Effector memory CD4-positive, alpha-beta T cell (primary cell): ENCODE measurements around the gene ALS2CL.
A peak's percentile ranks its signal among the peaks of the same experiment; 100 is the strongest.

ENCODE experiments used
- DNase-seq, 3 donors: peaks; one replicate each; pipeline ENCODE4 v3.0.0-alpha.2; 2020
- H3K27ac ChIP-seq: 2 replicates; pipeline ENCODE4 v1.7.0; 2013; ENCODE audit warnings: mild to moderate bottlenecking, low read length, moderate library complexity; ENCODE audit not compliant: insufficient read depth, poor library complexity, severe bottlenecking
- H3K27me3 ChIP-seq: replicated peaks from 2 replicates; pipeline ENCODE4 v1.7.0; 2013; ENCODE audit warnings: mild to moderate bottlenecking, low read length; ENCODE audit not compliant: insufficient read depth, control insufficient read depth, poor library complexity, severe bottlenecking
- H3K36me3 ChIP-seq: 2 replicates; pipeline ENCODE4 v1.7.0; 2013; ENCODE audit warnings: mild to moderate bottlenecking, low read length, moderate library complexity; ENCODE audit not compliant: control insufficient read depth, insufficient read depth
- H3K4me1 ChIP-seq: 2 replicates; pipeline ENCODE4 v1.7.0; 2013; ENCODE audit warnings: low read length, mild to moderate bottlenecking; ENCODE audit not compliant: control insufficient read depth, insufficient read depth, poor library complexity, severe bottlenecking
- H3K4me3 ChIP-seq: 2 replicates; pipeline ENCODE4 v1.7.0; 2013; ENCODE audit warnings: low read length, low read depth, mild to moderate bottlenecking; ENCODE audit not compliant: insufficient read depth, poor library complexity, severe bottlenecking
- H3K9me3 ChIP-seq: 2 replicates; pipeline ENCODE4 v1.7.0; 2013; ENCODE audit warnings: mild to moderate bottlenecking, low read length, moderate library complexity; ENCODE audit not compliant: control insufficient read depth

Gene ALS2CL

DNA sequence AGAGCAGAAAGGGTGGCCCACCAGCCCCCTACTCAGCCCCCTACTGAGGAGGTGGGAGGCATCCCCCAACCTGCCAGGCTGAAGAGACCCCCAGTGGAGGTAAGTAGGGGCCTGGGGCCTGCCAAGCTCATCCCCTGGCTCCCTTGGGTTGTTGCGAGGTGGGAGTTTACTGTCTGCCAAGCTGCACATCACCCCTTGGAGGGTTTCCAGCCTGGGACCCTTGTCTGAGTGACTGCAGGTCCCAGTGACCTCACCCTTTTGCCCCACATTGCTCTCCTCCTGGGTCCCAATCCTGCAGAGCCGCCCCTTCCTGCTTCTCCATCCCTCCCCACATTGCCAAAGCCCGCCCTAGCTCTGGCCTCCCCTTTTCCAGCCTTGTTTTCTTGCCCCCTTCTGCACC is 1.0 kb upstream of the ALS2CL start:
- DNase-seq = no peak
- Histone ChIP-seq H3K36me3 (no peaks in the 10 kb centered on the region), H3K4me3 (no peak overlapping the region), H3K27ac (peak overlapping the region; percentile 54), H3K9me3 (no peaks in the 10 kb centered on the region), H3K27me3 (no peaks in the 10 kb centered on the region), H3K4me1 (peaks cover 57% of the 10 kb centered on the region)

DNA sequence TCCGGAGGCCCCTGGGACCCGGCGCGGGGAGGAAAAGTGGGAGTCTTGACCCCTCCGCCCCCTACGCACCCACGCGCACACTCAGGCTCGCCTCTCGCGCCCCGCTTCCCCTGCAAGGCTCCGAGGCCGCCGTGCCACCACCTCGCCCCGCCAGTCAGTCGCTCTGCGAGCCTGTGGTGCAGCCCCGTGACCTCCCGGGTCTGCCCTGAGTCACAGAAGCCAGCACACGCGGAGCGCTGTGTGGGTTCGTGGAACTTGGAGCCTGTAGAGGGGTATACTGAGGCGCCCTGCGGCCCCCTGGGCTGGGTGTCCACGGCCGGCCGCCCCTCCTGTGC is 380 bp upstream of the ALS2CL start:
- H3K9me3 ChIP-seq = no peaks in the 10 kb centered on the region
- H3K4me3 ChIP-seq = peak overlapping the region; percentile 51
- peak overlapping the region; percentile 54 for H3K27ac ChIP-seq
- no peaks in the 10 kb centered on the region for H3K27me3 ChIP-seq
- peaks cover 57% of the 10 kb centered on the region for H3K4me1 ChIP-seq
- DNase-seq = peak in 1 of 3 donors; percentile 46
- no peaks in the 10 kb centered on the region for H3K36me3 ChIP-seq

DNA sequence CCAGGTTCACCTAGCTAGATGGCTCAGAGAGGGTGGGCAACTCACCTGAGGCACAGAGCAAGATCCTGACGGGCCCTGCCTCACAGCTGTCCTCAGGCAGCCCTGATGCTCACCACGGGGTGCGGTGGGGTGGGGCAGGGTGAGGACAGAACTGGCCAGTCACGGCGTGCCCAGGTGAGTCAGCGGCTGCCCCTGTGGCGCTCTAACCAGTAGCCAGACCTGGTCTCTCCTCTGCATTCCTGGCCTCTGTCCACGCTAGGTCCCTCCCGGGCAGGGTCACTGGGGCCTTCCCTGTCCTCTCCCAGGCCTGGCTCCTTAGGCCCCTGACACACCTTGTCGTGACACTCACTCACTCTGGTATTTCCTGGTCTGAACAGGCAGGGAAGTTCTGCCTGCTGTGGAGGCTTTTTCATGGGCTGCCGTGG is 901 bp downstream of the ALS2CL start:
- peaks cover 2% of the 10 kb centered on the region for H3K36me3 ChIP-seq
- peak overlapping the region; percentile 77 for H3K4me3 ChIP-seq
- no peak for DNase-seq
- no peaks in the 10 kb centered on the region for H3K27me3 ChIP-seq
- peak overlapping the region; percentile 69 for H3K27ac ChIP-seq
- H3K4me1 ChIP-seq = peaks cover 57% of the 10 kb centered on the region
- no peaks in the 10 kb centered on the region for H3K9me3 ChIP-seq

DNA sequence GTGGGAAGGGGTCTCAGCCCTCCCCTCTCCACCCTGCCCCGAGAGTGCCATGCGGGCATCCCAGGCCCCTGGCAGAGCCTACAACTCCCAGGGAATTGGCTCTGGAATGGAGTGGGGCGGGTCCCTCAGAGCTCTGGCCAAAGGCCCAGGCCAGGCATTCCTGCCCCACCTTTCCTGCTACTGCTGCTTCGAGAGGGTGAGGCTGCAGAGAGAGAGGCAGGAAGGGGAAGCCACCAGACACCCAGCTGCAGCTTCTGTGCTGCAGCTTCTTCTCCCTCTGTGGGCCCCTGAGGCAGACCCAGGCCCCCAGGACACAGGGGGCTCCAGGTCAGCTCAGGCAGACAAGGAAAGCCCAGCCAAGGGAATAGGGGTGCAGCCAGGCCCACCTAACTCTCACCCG is 2.7 kb downstream of the ALS2CL start:
- no peaks in the 10 kb centered on the region for H3K27me3 ChIP-seq
- no peak overlapping the region for H3K4me3 ChIP-seq
- DNase-seq = no peak
- H3K4me1 ChIP-seq = peaks cover 52% of the 10 kb centered on the region
- H3K36me3 ChIP-seq = peaks cover 15% of the 10 kb centered on the region
- no peaks in the 10 kb centered on the region for H3K9me3 ChIP-seq
- no peak overlapping the region for H3K27ac ChIP-seq

DNA sequence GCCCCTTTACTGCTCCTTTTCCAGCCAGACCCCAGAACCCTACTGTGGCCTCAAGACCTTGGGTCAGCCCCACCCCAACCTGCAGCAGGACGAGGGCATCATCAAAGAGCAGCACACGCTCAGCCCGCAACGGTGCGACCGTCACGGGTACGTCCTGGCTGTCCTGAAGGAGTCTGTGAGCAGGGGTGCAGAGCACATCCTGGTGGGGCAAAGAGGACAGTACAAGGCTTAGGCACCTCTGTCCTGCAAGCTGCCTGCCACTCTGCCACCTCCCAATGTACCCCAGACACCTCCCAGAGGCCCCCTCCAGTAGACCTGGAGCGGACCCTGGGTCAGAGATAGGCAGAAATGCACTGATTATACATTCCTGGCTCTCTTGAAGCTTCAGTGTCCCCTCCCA is 8.0 kb downstream of the ALS2CL start:
- H3K36me3 ChIP-seq = peaks cover 33% of the 10 kb centered on the region
- H3K27me3 ChIP-seq = no peaks in the 10 kb centered on the region
- H3K9me3 ChIP-seq = no peaks in the 10 kb centered on the region
- no peak for DNase-seq
- no peak overlapping the region for H3K4me3 ChIP-seq
- H3K27ac ChIP-seq = no peak overlapping the region
- peaks cover 2% of the 10 kb centered on the region for H3K4me1 ChIP-seq

DNA sequence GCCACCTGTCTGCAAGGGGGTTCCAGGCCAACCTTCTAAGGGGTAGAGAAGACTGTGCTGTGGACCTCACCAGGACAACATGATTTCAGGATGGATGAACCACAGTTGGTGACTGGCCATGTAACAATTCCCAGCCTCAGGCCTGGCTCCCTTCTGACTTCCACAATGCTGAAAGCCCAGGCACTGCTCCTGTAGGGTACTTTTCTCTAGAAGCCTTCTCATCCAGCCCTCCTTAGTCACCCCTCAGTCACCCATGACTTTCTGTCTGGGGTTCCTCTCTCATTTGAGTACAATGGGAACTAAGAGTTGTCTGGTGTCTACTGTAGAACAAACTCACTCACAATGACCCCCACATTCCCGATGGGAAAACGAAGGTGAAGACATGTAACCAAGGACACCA is 8.6 kb downstream of the ALS2CL start:
- no peaks in the 10 kb centered on the region for H3K4me1 ChIP-seq
- no peaks in the 10 kb centered on the region for H3K9me3 ChIP-seq
- no peak overlapping the region for H3K4me3 ChIP-seq
- no peaks in the 10 kb centered on the region for H3K27me3 ChIP-seq
- no peak overlapping the region for H3K27ac ChIP-seq
- H3K36me3 ChIP-seq = peaks cover 33% of the 10 kb centered on the region
- DNase-seq = no peak

DNA sequence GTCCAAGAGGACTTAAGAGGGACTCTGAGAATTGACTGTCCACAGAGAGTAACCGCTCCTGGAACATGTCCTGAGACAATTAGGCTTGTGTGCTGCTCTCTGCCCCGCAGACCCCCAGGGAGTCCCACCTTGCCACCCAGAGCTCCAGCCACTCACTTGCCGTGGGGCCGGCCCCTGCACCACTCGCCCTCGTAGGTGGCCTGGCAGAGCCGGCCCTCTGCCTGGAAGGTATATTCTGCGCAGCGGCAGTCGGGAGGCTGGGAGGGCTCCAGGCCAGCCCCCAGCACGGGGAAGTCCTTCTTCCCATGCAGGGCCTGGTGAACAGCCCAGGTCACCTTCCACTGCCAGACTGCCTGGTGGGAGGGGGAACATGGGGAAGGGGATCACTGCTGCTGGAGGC is 10.5 kb downstream of the ALS2CL start:
- no peak for DNase-seq
- Histone ChIP-seq H3K4me3 (no peak overlapping the region), H3K27ac (no peak overlapping the region), H3K27me3 (no peaks in the 10 kb centered on the region), H3K4me1 (no peaks in the 10 kb centered on the region), H3K36me3 (peaks cover 33% of the 10 kb centered on the region), H3K9me3 (no peaks in the 10 kb centered on the region)

DNA sequence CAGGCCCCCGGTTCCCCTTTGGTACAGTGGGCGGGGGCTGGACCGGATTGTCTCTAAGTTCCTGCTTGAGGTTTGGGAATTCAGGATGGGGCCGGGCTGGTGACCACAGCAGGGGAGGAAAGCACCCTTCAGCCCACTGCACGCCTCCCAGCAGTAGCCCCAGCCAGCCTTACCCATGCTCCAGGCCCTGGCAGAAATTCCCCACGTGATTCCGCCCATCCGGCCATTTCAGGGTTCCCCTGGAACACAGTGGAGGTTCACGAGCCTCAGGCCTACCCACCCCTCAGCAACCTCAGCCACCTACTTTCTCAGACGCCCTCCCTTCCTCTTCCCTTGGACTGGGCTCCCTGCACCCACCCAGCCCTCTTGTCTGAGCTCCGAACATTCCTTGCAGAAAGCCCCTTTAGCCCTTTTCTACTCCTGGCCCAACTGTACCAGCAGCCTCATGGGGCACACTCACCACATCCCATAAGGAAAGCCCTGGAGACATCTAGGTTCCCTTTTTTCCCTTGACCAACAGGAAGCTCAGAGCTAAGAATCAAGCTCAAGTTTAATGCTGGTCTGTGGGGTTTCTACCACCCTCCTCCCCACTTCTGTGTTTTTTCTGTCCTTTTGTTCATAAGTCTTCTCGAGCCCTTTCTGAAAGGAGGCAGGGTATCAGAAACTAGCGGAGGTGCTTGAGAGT is 11.5 kb downstream of the ALS2CL start:
- DNase-seq = no peak
- Histone ChIP-seq H3K27me3 (no peaks in the 10 kb centered on the region), H3K4me3 (no peak overlapping the region), H3K27ac (no peak overlapping the region), H3K4me1 (no peaks in the 10 kb centered on the region), H3K36me3 (peaks cover 25% of the 10 kb centered on the region), H3K9me3 (no peaks in the 10 kb centered on the region)

DNA sequence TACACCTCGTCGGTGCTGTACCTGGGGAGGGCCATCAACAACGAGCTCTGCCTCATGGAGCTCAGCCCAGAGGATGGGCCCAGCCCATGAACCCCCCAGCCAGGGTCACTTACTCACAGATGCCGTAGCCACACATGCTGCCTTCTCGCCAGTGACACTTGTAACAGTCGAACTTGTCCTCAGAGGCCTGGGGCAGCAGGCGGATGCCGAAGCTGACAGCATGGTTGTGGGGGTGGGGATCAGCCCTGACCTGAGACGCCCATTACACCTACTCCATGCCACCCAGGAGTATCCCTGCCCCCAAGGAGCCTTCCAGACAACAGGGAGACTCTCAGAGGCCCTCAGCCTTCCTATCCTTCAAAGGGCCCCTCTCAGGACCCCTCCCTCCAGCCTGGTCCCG is 12.1 kb downstream of the ALS2CL start:
- H3K27ac ChIP-seq = no peak overlapping the region
- DNase-seq = no peak
- H3K36me3 ChIP-seq = peaks cover 24% of the 10 kb centered on the region
- H3K9me3 ChIP-seq = no peaks in the 10 kb centered on the region
- no peaks in the 10 kb centered on the region for H3K4me1 ChIP-seq
- H3K27me3 ChIP-seq = no peaks in the 10 kb centered on the region
- no peak overlapping the region for H3K4me3 ChIP-seq

DNA sequence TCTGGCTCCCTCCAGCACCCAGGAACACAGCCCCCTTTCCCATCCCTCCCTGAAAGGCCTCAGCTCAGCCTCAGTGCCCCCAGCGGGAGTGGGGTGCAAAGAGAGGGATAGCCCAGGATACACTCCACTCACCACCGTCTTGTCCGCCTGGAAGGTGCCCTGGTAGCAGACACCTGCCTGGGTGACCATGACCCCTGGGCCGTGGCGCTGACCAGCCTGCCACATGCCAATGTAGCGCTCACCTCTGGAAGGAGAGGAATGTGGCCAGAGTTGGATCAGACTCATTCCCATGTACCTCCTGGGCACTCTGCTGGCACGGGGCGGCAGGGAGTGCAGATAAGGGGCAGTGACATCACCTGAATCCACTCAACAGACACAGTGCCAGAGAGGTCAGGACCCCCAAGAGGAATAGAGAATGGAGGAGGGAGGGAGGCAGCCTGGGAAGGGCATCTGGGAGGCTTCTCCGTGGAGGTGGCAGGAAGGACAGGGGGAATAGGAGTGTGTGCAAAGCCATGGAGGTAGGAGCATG is 13.1 kb downstream of the ALS2CL start:
- Histone ChIP-seq H3K4me3 (no peak overlapping the region), H3K27ac (no peak overlapping the region), H3K27me3 (no peaks in the 10 kb centered on the region), H3K4me1 (no peaks in the 10 kb centered on the region), H3K9me3 (no peaks in the 10 kb centered on the region), H3K36me3 (peaks cover 16% of the 10 kb centered on the region)
- no peak for DNase-seq
